Activated T-cell treated with anti-CD3 and anti-CD28 coated beads, Interleukin-2, amount 50 U/mL, for 4 hours (primary cell): ENCODE data around the gene GTF2F2. TPM values are rescaled to one million over a fixed set of nuclear protein-coding genes. Genes with fewer than 3 reads are reported as not detected.

Experiments
- ATAC-seq, 2 donors: fragments of 200-7000 bp; cut with Tn5 transposase; one replicate each; pipeline ENCODE4 v1.10.0; 2021
- DNase-seq: peaks from one replicate; pipeline ENCODE4 v3.0.0-alpha.2; 2020
- H3K27me3 Mint-ChIP-seq: one replicate; pipeline ENCODE4 v1.8.0; 2021; ENCODE audit warnings: low read depth, mixed read lengths
- H3K36me3 Mint-ChIP-seq: one replicate; pipeline ENCODE4 v1.8.0; 2022; ENCODE audit warnings: mixed read lengths; ENCODE audit not compliant: insufficient read depth
- H3K4me1 Mint-ChIP-seq: one replicate; pipeline ENCODE4 v1.8.0; 2021; ENCODE audit warnings: low read depth, mixed read lengths
- H3K4me3 Mint-ChIP-seq: one replicate; pipeline ENCODE4 v1.8.0; 2021; ENCODE audit warnings: mild to moderate bottlenecking, moderate library complexity, mixed read lengths
- H3K9me3 Mint-ChIP-seq: one replicate; pipeline ENCODE4 v1.8.0; 2021; ENCODE audit warnings: mixed read lengths
- total RNA-seq, 3 donors: library from RNA; stranded (reverse); gene quantifications; one replicate each; pipeline ENCODE4 v1.2.1, GENCODE V29; 2021

The GTF2F2 gene
- total RNA-seq, 3 donors from 2014 or later, result 34.5 to 35.9 (median 35.5) TPM

DNA sequence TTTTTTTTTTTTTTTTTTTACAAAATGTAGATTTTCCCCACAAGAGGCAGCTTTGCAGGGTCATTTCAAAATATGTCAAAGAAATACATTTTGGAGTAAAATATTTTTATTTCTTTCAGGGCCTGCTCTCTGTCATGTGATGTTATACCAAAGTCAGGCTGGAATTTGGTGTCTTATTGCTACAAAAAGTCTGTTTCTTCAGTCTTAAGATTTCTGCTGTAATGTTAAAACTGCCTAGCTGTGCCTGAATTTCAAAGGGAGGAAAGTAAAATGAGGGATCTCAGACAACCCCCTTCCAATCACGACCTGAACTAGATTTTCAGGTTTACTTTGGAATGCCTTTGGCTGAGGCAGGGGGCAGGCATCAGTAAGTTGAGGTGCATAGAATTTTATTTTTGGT lies 12.8 kb upstream of the GTF2F2 start:
- no peak overlapping the region for H3K4me3 Mint-ChIP-seq
- no peak for ATAC-seq
- DNase-seq, result no peak
- no peaks in the 10 kb centered on the region for H3K36me3 Mint-ChIP-seq
- no peaks in the 10 kb centered on the region for H3K9me3 Mint-ChIP-seq
- H3K27me3 Mint-ChIP-seq, result peaks cover 16% of the 10 kb centered on the region
- H3K4me1 Mint-ChIP-seq, result peaks cover 3% of the 10 kb centered on the region

DNA sequence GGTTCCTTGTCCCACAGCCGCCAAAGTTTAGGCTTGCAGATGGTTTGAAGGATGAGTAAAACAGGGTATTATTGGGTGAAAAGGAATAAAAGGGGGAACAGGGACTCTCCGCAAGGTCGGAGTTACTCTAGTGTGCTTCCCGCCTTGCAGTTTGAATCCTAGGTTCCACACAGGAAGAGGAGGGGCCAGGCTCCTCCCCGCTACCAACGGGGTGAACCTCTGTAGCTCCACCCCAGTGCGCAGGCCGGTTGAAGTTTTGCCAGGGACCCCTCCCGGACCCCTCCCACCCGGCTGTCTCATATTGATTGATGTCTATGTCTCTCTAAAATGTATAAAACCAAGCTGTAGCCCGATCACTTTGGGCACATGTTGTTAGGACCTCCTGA lies 11.6 kb upstream of the GTF2F2 start:
- ATAC-seq (peak in 1 of 2 donors; percentile 14), DNase-seq (no peak)
- Mint-ChIP-seq H3K9me3 (no peaks in the 10 kb centered on the region), H3K27me3 (peaks cover 16% of the 10 kb centered on the region), H3K4me1 (peaks cover 3% of the 10 kb centered on the region), H3K4me3 (no peak overlapping the region), H3K36me3 (no peaks in the 10 kb centered on the region)

DNA sequence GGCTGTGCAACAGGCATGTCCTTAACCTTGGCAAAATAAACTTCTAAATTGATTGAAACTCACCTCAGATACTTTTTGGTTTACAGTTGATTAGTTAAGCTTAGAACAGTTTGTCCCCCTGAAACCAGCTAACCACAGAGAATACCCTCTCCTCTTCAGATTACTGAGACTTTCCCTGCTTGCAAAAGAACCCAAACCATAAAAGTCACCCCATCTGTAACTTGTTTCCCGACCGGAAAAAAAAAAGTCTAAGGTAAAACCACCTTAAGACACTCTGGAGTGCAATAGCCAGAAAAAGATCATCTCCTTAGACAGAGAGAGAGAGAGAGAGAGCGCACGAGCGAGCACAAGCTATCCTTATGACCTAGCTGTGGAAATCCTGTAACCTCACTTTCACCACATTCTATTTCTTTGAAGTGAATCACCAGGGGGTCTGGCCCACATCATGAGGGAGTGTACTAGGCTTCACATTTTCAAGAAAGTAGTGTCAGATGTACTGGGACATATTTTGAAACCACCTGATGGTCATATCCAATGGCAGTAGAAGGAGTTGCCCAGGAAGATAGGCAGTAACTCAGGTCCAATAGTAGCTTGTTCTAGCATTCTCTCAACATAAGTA lies 11.1 kb upstream of the GTF2F2 start:
- Mint-ChIP-seq H3K9me3 (no peaks in the 10 kb centered on the region), H3K27me3 (peaks cover 15% of the 10 kb centered on the region), H3K4me3 (no peak overlapping the region), H3K4me1 (peaks cover 3% of the 10 kb centered on the region), H3K36me3 (no peaks in the 10 kb centered on the region)
- ATAC-seq (peak; percentile 90 to 93), DNase-seq (no peak)

DNA sequence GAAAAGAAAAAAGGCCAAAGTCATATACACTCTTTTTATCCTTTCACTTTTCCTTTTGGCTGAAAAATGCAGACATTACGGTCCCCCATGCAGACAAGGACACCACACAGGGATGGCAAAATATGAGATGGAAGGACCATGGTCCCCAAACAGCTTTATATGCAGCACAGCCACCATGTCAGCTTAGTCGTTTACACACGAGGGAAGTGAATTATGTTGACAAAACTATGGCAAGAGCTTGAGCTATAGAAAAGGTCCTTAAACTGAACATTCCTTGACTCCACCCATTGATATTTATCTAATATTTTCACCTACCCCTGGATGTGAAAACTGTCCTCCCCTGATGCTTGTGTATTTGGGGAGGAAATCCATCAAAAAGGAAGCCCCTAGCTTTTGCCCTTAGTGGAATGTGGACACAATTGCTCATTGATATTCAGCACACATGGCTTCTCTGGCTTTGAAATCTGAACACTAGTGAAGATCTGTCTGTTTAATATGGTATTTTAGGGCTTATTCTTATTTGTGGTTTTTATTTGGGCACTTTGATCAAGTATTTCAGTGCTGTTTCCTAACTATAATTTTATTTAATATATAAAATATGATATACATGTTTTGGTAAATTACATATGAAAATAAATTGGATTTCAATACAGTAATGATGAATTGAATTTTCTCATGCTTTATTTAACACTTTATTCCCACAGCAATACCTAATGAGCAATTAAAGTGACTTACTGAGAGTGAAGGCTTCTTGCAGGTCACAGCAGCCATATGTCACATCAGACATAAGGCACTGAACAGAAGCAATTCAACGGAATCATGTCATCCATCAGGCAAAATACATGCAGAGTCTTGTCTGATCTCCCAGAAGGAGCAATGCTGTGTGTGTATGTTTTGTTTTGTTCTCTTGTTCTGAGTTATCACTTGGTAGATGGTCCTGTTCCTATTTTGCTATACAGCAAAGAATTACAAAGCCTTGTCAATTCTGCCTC lies 6.8 kb upstream of the GTF2F2 start:
- ATAC-seq (no peak), DNase-seq (no peak)
- H3K9me3 Mint-ChIP-seq, result no peaks in the 10 kb centered on the region
- H3K4me1 Mint-ChIP-seq, result peaks cover 6% of the 10 kb centered on the region
- H3K4me3 Mint-ChIP-seq, result no peak overlapping the region
- H3K36me3 Mint-ChIP-seq, result no peaks in the 10 kb centered on the region
- no peaks in the 10 kb centered on the region for H3K27me3 Mint-ChIP-seq

DNA sequence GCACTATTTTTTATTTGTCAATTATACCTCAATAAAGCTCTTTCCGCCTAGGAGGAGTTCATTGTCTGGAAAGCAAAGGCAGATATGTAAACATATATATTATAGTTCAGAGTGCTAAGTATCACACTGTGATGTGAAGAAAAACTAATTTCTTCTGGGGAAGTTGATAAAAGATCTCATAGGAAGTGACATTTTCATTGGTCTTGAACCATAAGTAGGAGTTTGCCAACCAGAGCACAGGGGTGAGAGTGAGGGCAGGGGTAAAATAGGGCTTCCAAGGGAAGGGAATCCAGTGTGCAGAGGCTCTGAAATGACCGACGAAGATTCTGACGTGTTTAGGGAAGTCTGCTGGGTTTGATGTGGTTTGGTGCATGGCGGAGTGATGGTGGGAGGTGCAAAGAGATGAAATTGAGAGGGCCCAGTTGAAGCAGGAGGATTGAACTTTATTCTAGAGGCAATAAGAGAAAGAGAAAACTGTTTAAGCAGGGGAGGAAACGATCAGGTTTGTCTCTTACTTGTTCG lies 780 bp upstream of the GTF2F2 start:
- no peak overlapping the region for H3K4me3 Mint-ChIP-seq
- ATAC-seq, result peak; percentile 75 to 76
- DNase-seq, result peak; percentile 35
- H3K4me1 Mint-ChIP-seq, result peaks cover 10% of the 10 kb centered on the region
- H3K27me3 Mint-ChIP-seq, result no peaks in the 10 kb centered on the region
- H3K36me3 Mint-ChIP-seq, result peaks cover 5% of the 10 kb centered on the region
- H3K9me3 Mint-ChIP-seq, result no peaks in the 10 kb centered on the region

DNA sequence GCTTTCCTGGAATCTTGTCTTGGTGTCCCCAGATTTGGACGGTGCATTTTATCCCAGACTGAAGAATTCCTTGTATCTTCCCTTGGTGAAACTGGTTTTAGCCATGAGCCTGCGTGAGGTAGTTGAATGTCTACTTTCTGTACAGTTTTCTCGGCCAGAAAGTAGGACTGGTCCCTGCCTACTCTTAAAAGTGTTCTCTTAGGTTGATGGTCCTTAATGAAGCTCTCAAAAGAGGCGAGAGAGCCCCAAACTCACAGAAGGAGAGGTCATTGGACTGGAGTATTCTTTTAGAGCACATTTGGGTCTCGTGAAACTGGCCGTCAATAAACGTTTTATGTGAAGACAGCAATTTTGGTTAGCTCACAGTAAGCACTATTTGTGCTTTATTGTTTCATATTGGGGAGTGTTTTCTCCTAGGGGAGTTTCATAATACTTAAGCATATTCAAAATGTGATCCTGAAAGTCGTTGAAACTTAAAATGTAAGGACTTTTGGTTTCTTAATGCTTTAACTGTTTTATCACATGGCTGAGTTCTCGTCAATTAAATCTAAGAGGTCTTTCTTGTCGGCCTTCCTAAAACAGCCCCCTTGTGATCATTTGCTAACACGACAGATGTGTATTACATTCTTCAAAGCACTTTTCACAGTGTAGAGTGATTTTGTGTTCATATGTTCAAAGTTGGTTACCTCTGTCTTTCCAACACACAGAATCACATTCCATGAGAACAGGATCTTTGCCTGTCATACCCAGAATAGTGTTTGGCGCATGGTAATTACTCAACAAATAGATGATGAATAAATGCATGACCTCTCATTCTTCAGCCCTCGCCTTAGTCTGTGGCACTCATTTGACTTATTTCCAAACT lies 889 bp downstream of the GTF2F2 start:
- Mint-ChIP-seq H3K36me3 (peaks cover 7% of the 10 kb centered on the region), H3K9me3 (no peaks in the 10 kb centered on the region), H3K4me1 (peaks cover 17% of the 10 kb centered on the region), H3K4me3 (no peak overlapping the region), H3K27me3 (no peaks in the 10 kb centered on the region)
- peak; percentile 8 to 9 for ATAC-seq
- DNase-seq, result no peak

DNA sequence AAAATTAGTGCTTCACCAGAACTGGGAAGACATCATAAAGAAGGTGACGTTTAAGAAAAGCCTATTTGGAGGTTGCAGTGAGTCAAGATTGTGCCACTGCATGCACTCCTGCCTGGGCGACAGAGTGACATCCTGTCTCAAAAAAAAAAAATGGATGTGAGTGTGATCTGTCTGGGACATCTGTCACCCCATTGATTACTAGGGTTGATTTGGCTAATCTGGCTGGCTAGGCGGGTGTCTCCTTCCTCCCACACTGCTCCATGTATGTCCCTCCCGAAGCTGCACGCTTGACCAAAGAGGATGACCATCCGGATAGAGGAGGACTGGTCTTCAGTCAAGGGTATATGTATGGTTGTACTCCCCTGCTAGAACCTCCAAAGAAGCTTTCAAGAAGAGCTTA lies 2.6 kb downstream of the GTF2F2 start:
- H3K9me3 Mint-ChIP-seq, result no peaks in the 10 kb centered on the region
- no peaks in the 10 kb centered on the region for H3K27me3 Mint-ChIP-seq
- DNase-seq (no peak), ATAC-seq (no peak)
- H3K36me3 Mint-ChIP-seq, result peaks cover 7% of the 10 kb centered on the region
- peak overlapping the region; percentile 46 for H3K4me3 Mint-ChIP-seq
- peaks cover 23% of the 10 kb centered on the region for H3K4me1 Mint-ChIP-seq

DNA sequence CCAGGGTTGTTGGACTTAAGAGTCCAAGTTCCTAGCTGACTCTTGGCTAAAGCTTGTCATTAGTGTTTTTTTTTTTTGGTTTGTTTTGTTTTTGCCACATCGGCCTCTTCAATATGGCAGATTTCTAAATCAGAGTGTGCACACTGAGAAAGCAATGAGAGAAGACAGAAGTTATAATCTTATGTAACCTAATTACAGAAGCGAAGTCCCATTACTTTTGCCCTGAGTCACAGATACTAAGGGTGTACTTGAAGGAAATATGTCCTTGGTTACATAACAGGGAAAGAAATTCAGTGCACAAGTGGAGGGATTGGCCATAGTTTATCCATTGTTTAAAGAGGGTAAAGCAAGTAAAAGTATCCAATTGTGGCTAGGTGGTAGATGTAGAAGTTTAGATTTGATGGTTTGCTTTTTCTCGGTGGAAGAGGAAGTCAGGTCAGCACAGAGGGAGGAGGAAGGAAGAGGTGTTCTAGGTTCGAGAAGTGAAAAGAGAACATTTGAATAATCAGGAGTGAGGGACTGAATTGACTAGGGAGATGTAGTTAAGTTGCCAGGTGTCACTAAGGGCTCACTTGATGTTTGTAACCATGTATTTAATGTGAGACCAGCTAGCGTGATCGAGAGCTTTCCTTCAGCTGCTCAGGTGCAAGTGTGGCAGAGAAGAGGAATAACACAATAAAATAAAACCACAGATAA lies 12.2 kb downstream of the GTF2F2 start:
- H3K4me3 Mint-ChIP-seq, result no peak overlapping the region

DNA sequence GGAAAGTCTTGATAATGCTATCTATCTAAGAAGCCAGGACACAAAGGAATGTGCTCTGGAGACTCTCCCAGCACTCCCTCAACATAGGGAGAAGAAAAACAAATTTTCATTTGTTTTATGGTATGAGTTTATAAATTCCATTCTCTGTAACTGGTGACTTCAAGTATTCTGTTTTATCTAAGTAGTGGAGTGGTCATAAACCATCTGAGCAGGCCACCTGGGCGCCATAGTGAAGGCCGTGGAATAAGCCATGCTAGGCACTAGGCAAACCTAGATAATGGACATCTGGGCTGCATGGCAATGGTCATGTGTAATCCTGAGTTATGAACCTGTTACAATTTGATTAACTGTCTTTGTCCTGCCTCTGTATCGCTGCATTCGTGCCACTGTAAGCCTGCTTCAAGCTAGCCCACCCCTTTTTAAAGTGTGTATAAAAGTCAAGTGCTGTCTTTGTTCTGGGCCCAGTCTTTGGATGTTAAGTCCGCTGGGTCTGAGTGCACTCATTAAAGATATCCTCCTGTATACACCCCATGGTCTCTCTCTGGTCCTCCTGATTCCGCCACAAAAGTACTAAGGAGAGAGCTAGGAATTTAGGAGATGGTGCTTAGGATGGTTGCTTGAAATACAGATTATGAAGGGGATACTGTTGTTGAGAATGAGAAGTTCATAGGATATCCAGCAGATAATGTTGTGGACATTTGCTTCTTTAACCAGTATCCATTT lies 13.2 kb downstream of the GTF2F2 start:
- no peaks in the 10 kb centered on the region for H3K27me3 Mint-ChIP-seq
- H3K4me3 Mint-ChIP-seq, result no peak overlapping the region
- peaks cover 11% of the 10 kb centered on the region for H3K9me3 Mint-ChIP-seq
- ATAC-seq (no peak), DNase-seq (no peak)
- peaks cover 37% of the 10 kb centered on the region for H3K36me3 Mint-ChIP-seq
- H3K4me1 Mint-ChIP-seq, result peaks cover 43% of the 10 kb centered on the region

More for the DNA sequence above, 12.2 kb downstream of the GTF2F2 start:
- no peak for DNase-seq
- Mint-ChIP-seq H3K9me3 (peaks cover 11% of the 10 kb centered on the region), H3K36me3 (peaks cover 30% of the 10 kb centered on the region), H3K27me3 (no peaks in the 10 kb centered on the region), H3K4me1 (peaks cover 40% of the 10 kb centered on the region)
- ATAC-seq, result no peak

DNA sequence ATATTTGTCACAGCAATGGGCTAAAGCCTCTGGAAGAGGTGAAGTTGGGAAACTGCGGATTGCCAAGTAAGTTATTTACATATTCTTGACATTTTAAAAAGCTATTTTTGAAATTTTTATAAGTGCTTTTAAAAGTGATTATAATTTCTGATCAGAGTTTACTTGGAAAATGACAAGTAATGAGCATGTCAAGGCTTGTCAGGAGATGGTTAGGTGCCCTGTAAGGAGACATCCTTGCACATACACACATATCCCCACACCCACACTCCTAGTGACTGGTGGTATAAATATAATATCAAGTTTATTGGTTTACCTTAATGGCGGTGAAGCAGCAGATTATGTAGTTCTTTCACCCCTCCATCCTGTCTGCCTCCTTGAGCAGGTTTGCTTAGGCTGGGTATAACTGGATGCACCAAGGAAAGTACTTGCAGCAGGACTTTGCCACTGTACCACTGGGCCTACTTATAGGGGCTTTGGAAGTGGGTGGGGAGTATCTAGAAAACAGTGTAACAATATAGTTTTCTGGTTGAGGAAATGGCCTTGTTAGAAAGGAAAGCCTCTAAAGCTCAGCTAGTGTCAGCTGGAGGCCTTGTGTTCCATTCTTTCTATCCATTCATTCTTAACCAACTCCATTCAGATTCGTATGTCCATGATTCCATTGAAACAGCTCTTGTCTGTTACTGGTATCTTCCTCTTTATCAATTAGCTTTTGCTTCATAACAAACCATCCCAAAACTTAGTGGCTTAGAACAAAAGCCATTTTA lies 16.6 kb downstream of the GTF2F2 start:
- Mint-ChIP-seq H3K36me3 (peaks cover 24% of the 10 kb centered on the region), H3K27me3 (no peaks in the 10 kb centered on the region), H3K9me3 (peaks cover 11% of the 10 kb centered on the region), H3K4me1 (peaks cover 29% of the 10 kb centered on the region), H3K4me3 (no peak overlapping the region)
- DNase-seq (no peak), ATAC-seq (no peak)

DNA sequence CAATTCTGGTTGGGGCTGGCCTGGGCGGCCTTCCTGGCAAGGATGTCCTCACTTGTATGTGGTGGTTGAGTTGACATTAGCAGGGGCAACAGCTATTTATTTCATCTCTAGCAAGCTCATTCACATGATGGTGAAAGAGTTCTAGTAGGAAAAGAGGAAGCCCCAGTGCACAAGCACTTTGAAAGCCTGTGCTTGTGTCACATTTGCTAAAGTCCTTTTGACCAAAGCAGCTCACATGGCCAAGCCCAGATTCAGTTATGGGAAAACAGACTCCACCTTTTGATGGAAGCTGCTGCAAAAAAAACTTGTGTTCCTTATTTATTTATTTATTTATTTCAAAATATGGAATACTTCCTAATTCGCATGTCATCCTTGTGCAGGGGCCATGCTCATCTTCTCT lies 17.2 kb downstream of the GTF2F2 start:
- DNase-seq (no peak), ATAC-seq (no peak)
- Mint-ChIP-seq H3K36me3 (peaks cover 19% of the 10 kb centered on the region), H3K4me1 (peaks cover 24% of the 10 kb centered on the region), H3K27me3 (no peaks in the 10 kb centered on the region), H3K4me3 (no peak overlapping the region), H3K9me3 (peaks cover 7% of the 10 kb centered on the region)

DNA sequence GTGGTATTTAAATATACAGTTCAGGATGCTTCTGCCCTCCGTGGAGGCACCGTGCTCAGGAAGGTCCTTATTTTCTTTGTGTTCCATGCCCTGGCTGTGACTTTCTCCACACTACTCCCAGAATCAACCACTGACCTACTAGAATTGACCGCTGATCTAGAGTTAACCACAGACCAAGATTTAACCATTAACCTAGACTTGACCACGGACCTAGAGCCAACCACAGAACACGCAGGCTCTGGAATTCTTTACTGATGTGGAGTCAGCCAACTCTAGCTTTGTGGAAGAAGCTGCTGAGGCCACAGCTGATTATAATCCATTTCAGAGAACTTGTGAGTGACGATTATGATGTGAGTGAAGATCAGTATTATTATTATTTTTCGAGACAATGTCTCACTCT lies 18.0 kb downstream of the GTF2F2 start:
- ATAC-seq (no peak), DNase-seq (no peak)
- Mint-ChIP-seq H3K36me3 (peaks cover 17% of the 10 kb centered on the region), H3K4me3 (no peak overlapping the region), H3K4me1 (peaks cover 19% of the 10 kb centered on the region), H3K9me3 (no peaks in the 10 kb centered on the region), H3K27me3 (no peaks in the 10 kb centered on the region)
